GM06990 (cell line): Measurements from ENCODE around the gene PLXND1.

Experiments
- DNase-seq: peaks from one replicate; pipeline ENCODE4 v3.0.0-alpha.2; 2011; ENCODE audit not compliant: insufficient read length; ENCODE audit errors: extremely low read depth
- H3K27me3 ChIP-seq: replicated peaks from 2 replicates; pipeline ENCODE4 v1.6.0; 2011; ENCODE audit warnings: low read length; ENCODE audit not compliant: control insufficient read depth, insufficient read depth
- H3K36me3 ChIP-seq: 2 replicates; pipeline ENCODE4 v1.5.1; 2011; ENCODE audit warnings: low read length; ENCODE audit not compliant: control insufficient read depth, insufficient read depth
- H3K4me3 ChIP-seq: replicated peaks from 2 replicates; pipeline ENCODE4 v1.5.1; 2011; ENCODE audit warnings: low read depth, mild to moderate bottlenecking, control low read depth, low read length
- TF ChIP-seq, protein P1 (sequence below): IDR thresholded peaks from 2 replicates; pipeline ENCODE4 v1.5.1; 2011; ENCODE audit warnings: low read length, control low read depth, mild to moderate bottlenecking, inconsistent platforms; ENCODE audit not compliant: insufficient read depth, poor library complexity, severe bottlenecking

PLXND1 gene

DNA sequence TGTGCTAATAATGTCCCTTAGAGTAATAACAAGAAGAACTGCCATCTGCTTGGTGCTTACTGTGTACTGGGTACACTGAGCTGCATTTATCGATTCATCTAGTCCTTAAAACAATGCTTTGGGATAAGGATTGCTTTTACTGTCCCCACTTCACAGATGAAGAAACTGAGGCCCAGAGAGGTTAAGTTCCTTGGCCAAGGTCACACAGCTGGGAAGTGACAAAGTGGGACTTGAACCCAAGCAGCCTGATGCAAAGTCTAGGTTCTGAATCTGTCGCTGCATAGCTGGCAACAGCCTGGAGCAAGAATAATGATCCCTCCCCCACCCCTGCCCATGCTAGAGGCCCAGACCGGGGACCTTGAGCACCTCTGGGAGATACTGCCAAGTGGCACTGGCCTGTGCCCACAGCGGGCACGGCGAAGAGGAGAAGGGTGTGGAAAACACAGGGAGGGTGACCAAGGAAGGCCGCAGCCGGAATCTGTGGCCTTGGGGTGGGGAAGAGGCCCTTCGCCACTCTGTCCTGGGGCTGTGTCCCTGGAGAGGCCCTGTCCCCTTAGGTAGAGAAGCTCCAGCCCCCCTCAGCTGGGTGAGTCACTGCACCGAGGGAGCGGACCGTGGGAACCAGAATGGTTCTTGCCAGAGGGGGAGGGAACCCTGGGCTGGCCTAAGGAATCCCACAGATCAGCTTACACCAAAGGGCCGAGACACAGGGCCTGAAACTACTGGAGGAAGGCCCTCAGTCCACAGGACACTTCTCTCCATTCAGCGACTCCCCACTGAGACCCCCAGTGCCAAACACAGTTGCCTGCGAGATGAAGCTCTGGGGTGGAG, 3.5 kb downstream of the PLXND1 start:
- TF ChIP-seq, protein P1, sequence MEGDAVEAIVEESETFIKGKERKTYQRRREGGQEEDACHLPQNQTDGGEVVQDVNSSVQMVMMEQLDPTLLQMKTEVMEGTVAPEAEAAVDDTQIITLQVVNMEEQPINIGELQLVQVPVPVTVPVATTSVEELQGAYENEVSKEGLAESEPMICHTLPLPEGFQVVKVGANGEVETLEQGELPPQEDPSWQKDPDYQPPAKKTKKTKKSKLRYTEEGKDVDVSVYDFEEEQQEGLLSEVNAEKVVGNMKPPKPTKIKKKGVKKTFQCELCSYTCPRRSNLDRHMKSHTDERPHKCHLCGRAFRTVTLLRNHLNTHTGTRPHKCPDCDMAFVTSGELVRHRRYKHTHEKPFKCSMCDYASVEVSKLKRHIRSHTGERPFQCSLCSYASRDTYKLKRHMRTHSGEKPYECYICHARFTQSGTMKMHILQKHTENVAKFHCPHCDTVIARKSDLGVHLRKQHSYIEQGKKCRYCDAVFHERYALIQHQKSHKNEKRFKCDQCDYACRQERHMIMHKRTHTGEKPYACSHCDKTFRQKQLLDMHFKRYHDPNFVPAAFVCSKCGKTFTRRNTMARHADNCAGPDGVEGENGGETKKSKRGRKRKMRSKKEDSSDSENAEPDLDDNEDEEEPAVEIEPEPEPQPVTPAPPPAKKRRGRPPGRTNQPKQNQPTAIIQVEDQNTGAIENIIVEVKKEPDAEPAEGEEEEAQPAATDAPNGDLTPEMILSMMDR = no peak
- Histone ChIP-seq H3K36me3 (no peaks in the 10 kb centered on the region), H3K27me3 (peaks cover 6% of the 10 kb centered on the region; the same call in 1 of the 2 replicates), H3K4me3 (no peak overlapping the region)
- no peak for DNase-seq

DNA sequence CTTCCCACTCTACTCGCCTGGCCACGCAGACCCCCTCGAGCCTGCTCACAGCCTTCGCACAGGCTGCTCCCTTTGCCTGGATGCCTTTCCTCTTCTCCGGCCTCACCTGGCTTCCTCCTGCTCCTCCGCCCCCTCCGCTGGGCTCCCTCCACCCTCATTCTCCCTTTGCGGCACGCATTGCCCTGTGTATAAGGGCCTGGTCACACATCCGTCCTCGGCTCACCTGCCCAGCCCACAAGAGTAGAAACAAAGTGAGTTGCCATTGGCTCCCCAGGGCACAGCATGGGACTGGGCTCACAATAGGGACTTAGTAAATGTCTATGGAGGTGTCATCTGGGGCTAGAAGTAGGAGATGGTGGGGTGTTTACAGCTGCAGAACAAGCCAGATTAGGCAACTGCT, 4.2 kb downstream of the PLXND1 start:
- H3K4me3 ChIP-seq = no peak overlapping the region
- no peak for DNase-seq
- peaks cover 6% of the 10 kb centered on the region; the same call in 1 of the 2 replicates for H3K27me3 ChIP-seq
- H3K36me3 ChIP-seq = no peaks in the 10 kb centered on the region
- TF ChIP-seq, protein P1 = no peak

DNA sequence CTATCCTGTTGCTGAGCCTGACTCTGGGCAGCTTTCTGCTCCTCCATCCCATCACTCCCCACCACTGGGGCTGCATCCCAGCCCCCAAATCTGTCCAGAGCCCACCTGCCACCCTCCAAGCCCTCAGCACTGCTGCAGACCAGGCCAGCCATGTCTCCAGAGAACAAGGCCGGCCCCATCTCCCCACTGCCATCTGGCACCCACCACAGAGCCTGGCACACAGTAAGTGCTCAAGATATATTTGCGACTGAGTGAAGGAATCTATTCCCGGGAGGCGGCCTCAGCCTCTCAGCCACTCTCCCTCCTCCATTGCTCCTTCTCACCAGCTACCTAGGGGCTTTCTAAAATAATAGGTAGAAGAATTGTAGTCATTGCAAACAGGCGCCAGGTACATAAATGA, 4.8 kb downstream of the PLXND1 start:
- TF ChIP-seq, protein P1 = no peak
- no peak overlapping the region for H3K4me3 ChIP-seq
- no peak for DNase-seq
- H3K36me3 ChIP-seq = no peaks in the 10 kb centered on the region
- peaks cover 6% of the 10 kb centered on the region; the same call in 1 of the 2 replicates for H3K27me3 ChIP-seq

DNA sequence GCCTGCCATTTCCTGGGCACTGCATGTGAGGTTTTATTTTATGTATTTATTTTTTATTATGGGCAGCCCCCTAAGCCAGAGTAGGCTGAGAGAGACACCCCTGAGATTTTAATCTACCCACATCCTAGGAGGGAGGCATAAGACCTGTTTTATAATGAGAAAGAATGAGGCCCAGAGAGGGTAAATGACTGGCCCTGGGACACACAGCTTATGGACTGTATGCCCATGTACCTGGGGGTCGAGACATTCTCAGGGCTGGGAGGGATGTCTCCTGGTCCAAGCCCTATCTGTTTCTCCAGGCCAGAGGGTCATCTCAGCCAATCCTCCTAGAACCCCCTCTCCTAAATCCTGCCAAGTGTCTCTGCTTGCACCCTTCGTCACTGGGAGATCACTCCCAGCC, 6.1 kb downstream of the PLXND1 start:
- Histone ChIP-seq H3K27me3 (peaks cover 8% of the 10 kb centered on the region; the same call in 1 of the 2 replicates), H3K4me3 (no peak overlapping the region), H3K36me3 (no peaks in the 10 kb centered on the region)
- no peak for DNase-seq
- TF ChIP-seq, protein P1 = no peak

DNA sequence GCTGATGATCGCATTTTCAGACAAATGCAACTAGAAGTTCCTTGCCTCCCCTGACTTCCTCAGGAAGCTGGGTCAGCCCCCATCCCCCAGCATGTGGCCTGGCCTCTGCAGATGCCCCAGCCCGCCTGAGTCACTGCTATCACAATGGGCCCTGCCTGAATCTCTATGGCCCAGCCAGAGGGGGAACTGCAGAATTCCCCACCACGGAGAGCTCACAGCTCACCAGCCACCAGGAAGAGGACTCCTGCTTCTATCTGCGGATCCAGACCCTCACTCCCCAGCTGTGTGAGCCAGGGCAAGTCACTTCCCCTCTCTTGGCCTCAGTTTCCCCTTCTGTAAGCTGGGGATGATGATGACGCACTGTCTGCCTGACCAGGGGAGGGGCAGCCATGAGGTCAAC, 6.9 kb downstream of the PLXND1 start:
- Histone ChIP-seq H3K4me3 (no peak overlapping the region), H3K36me3 (no peaks in the 10 kb centered on the region), H3K27me3 (peaks cover 4% of the 10 kb centered on the region; the same call in 1 of the 2 replicates)
- TF ChIP-seq, protein P1 = no peak
- DNase-seq = no peak
